Muscle layer of duodenum (tissue), 2 donors: ENCODE results near the gene CPNE1.
"Not testable (repeated sequence)": the region's sequence is repeated elsewhere in the genome, so short reads cannot be mapped to it uniquely, and the experiment has no call there.

Source experiments
- H3K27ac ChIP-seq: one replicate; pipeline ENCODE4 v1.7.0; 2013; ENCODE audit warnings: mild to moderate bottlenecking, low read length
- H3K27me3 ChIP-seq: one replicate; pipeline ENCODE4 v1.7.0; 2013; ENCODE audit warnings: low read depth, mild to moderate bottlenecking, control low read depth, low read length
- H3K36me3 ChIP-seq, 2 donors: one replicate each; pipeline ENCODE4 v1.7.0; 2013; ENCODE audit warnings: low read length in 2 of 2, control low read depth in 1 of 2, mild to moderate bottlenecking in 1 of 2; ENCODE audit not compliant: insufficient read depth in 2 of 2, control insufficient read depth in 1 of 2
- H3K4me1 ChIP-seq, 2 donors: one replicate each; pipeline ENCODE4 v1.7.0; 2013; ENCODE audit warnings: low read length in 2 of 2, mild to moderate bottlenecking in 2 of 2, control low read depth in 1 of 2, moderate library complexity in 1 of 2; ENCODE audit not compliant: insufficient read depth in 2 of 2, control insufficient read depth in 1 of 2
- H3K4me3 ChIP-seq, 2 donors: one replicate each; pipeline ENCODE4 v1.7.0; 2013; ENCODE audit warnings: low read length in 2 of 2, low read depth in 1 of 2, mild to moderate bottlenecking in 1 of 2
- H3K9me3 ChIP-seq, 2 donors: one replicate each; pipeline ENCODE4 v1.7.0; 2013; ENCODE audit warnings: low read length in 2 of 2, control low read depth in 1 of 2, mild to moderate bottlenecking in 1 of 2; ENCODE audit not compliant: control insufficient read depth in 1 of 2
- donor health status: healthy.

CPNE1 gene

DNA sequence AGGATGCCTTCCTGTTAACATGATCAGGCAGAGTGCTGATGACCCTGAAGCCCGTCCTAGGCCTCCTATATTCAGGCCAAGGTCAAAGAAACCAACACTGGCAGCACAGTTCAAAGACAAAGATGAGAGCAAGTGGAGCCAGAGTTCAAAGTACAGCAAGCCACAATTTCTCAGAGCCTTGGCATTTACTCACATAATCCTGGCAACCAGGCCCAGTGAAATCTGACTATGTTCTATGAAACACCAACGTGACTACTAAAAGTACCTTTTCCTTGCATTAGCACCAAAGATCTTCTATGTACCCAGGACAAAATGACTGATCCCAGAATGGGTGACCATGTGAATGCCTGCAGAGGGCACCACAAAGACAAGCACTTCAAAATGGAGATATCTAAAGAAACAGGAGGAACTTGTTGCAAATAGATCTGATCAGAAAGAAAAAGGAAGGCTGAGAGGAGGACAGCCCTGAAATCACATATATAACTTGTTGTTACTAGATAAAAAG is 30.6 kb upstream of the CPNE1 start:
- peaks cover 9 to 19% of the 10 kb centered on the region in 2 donors for H3K4me1 ChIP-seq
- H3K36me3 ChIP-seq: peaks cover 6 to 33% of the 10 kb centered on the region in 2 donors
- no peak overlapping the region for H3K4me3 ChIP-seq
- no peak overlapping the region for H3K27ac ChIP-seq
- H3K27me3 ChIP-seq: no peaks in the 10 kb centered on the region
- H3K9me3 ChIP-seq: no peaks in the 10 kb centered on the region

DNA sequence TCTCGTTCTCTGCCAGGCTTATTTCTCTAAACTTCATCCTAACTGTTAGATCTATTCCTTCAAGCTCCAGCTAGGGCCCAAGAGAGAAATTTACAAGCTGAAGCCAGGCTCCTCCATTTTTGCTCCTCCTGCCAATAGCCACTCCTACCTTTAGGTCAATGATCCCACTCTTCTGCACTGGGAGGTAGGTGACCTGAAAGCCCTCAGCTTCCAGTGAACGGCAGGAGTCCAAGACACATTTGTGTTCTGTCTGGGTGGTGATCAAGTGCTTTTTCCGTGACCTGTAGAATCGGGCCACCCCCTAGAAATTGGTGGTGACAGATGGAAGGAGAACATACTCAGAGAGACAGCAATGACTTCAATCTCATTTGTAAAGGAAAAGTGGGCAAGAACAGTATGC is 25.6 kb upstream of the CPNE1 start:
- H3K27me3 ChIP-seq: no peaks in the 10 kb centered on the region
- H3K4me3 ChIP-seq: no peak overlapping the region
- no peak overlapping the region for H3K27ac ChIP-seq
- peaks cover 7 to 40% of the 10 kb centered on the region in 2 donors for H3K36me3 ChIP-seq
- H3K4me1 ChIP-seq: no peaks in the 10 kb centered on the region
- H3K9me3 ChIP-seq: no peaks in the 10 kb centered on the region

DNA sequence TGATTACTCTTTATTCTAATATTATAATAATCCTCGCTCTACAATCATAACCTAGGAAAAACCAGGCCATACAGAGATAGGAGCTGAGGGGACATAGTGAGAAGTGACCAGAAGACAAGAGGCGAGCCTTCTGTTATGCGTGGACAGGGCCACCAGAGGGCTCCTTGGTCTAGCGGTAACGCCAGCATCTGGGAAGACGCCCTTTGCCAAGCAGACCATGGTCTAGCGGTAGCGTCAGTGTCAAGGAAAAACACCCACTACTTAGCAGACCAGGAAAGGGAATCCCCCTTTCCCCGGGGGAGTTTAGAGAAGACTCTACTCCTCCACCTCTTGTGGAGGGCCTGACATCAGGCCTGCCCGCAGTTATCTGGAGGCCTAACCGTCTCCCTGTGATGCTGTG is 22.2 kb upstream of the CPNE1 start:
- H3K9me3 ChIP-seq, H3K27me3 ChIP-seq, H3K4me1 ChIP-seq, H3K4me3 ChIP-seq, H3K27ac ChIP-seq: not testable (repeated sequence)
- H3K36me3 ChIP-seq: peaks cover 5 to 27% of the 10 kb centered on the region in 2 donors

DNA sequence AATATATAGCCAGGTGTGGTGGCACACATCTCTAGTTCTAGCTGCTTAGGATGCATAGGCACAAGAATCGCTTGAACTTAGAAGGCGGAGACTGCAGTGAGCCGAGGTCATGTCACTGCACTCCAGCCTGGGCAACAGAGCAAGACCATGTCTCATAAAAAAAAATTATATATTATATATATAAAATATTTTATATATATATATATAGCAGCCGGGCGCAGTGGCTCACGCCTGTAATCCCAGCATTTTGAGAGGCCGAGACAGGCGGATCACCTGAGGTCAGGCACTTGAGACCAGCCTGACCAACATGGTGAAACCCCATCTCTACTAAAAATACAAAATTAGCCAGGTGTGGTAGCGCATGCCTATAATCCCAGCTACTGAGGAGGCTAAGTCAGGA is 20.7 kb upstream of the CPNE1 start:
- Histone ChIP-seq H3K4me1 (peaks cover 0 to 10% of the 10 kb centered on the region in 2 donors), H3K36me3 (peaks cover 5 to 23% of the 10 kb centered on the region in 2 donors)
- H3K27me3 ChIP-seq, H3K27ac ChIP-seq, H3K9me3 ChIP-seq, H3K4me3 ChIP-seq: not testable (repeated sequence)

DNA sequence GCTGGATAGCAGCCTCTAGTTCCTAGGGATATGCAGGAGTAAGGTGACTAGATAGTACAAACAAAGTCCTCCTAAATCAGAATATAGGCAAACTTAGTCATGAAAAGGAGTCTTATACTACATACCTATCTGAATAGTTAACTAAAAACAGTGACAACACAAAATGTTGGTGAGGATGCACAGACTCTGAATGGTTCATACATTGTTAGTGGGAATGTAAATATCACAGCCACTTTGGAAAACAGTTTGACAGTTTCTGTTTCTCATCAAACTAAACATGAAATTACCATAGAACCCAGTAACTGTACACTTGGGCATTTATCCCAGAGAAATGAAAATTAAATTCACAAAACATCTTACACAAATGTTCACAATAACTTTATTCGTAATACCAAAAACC is 17.3 kb upstream of the CPNE1 start:
- H3K9me3 ChIP-seq: no peaks in the 10 kb centered on the region
- H3K27me3 ChIP-seq: no peaks in the 10 kb centered on the region
- peaks cover 0 to 4% of the 10 kb centered on the region in 2 donors for H3K36me3 ChIP-seq
- H3K27ac ChIP-seq: no peak overlapping the region
- peaks cover 0 to 10% of the 10 kb centered on the region in 2 donors for H3K4me1 ChIP-seq
- no peak overlapping the region for H3K4me3 ChIP-seq

DNA sequence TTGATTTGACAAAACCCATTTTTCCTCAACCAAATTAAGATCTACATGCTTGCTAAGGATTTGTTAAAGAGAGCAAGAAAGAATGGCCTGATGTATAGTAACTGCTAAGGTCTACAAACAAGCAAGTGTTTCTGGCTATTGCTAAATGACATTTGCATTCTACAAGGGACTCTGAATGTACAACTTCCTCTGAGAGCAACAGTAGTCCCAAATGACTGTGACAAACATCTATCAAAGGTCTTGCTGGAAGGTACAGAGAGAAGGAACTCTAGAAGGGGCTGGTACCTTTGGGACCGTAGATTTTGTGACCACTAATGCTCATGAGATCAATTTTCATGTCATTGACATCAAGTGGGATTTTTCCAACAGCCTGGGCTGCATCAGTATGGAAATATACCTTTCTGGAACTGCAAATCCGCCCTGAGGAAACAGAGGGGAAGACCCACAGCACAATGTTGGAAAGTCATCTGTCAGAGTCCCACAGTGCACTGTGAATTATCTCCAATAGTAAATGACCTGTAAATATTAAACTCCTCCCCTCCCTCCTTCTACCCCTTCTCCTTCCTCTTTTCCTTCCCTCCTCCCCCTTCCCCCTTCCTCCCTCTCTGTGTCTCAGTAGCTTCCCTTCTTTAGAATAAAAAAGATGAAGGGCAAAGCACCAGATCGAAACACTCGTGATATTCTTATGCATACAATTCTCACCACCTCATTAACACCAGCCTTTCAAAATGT is 15.9 kb upstream of the CPNE1 start:
- H3K9me3 ChIP-seq: no peaks in the 10 kb centered on the region
- H3K36me3 ChIP-seq: peaks cover 0 to 3% of the 10 kb centered on the region in 2 donors
- no peak overlapping the region for H3K27ac ChIP-seq

DNA sequence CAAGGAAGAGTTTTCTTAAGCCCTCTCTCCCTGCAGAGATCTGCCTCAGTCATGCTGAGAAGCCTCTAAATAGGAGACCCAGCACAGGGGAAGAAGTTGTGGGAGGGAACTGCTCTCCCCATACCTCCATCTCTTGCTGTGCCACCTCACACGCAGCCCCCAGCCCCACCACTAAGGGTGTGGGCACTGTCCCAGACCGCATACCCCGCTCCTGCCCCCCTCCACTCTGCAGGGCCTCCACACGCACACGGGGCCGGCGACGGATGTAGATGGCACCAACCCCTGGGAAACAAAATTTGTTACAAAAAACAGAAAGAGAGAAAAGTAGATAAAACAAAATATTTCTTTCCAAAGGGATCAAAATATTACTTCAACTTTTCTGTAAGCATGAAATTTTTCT is 10.2 kb upstream of the CPNE1 start:
- H3K36me3 ChIP-seq: peaks cover 28 to 44% of the 10 kb centered on the region in 2 donors
- H3K27me3 ChIP-seq: no peaks in the 10 kb centered on the region
- H3K27ac ChIP-seq: no peak overlapping the region
- H3K4me1 ChIP-seq: no peaks in the 10 kb centered on the region
- no peak overlapping the region for H3K4me3 ChIP-seq
- H3K9me3 ChIP-seq: no peaks in the 10 kb centered on the region

More for the DNA sequence above, 15.9 kb upstream of the CPNE1 start:
- Histone ChIP-seq H3K4me1 (peaks cover 0 to 10% of the 10 kb centered on the region in 2 donors), H3K4me3 (no peak overlapping the region), H3K27me3 (no peaks in the 10 kb centered on the region)

DNA sequence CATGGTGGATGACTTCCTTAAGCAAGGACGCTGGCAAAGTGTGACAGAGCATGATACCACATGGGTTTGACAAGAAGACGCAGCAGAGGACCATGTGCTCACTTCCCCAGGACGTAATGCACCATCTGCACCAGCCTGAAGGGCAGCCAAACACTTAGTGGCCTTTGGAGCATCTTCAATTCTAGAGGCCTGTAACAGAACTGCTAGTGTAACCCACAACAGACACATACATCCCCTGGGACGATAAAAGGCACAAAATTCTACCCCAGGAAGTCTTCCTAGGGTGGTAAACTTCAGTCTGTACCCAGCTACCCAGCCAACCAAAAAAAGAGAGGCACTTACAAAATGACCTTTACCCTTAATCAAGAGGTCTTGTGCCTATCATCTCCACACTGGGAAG is 9.2 kb upstream of the CPNE1 start:
- Histone ChIP-seq H3K9me3 (no peaks in the 10 kb centered on the region), H3K4me3 (no peak overlapping the region), H3K27ac (no peak overlapping the region), H3K27me3 (no peaks in the 10 kb centered on the region), H3K4me1 (no peaks in the 10 kb centered on the region), H3K36me3 (peaks cover 39 to 54% of the 10 kb centered on the region in 2 donors)

DNA sequence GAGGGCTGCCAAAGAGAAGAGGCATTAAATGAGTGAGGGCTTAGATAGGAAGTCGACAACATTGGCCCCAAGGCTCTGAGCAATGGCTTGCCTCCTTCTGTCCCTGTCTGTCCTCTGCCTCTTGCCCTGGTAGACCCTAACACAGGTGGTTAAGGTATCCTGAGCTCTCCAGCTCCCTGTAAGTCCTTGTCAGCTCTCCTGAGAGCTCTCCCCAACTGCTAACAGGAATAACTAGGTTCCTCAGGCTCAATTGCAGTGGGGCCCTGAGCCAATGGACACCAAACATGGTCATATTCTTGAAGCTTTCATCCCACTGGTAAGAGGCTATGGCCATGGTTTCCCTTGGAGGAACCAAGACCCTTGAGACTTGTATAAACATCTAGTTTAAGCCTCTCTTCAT is 5.0 kb upstream of the CPNE1 start:
- H3K36me3 ChIP-seq: peaks cover 42 to 56% of the 10 kb centered on the region in 2 donors
- H3K4me3 ChIP-seq: no peak overlapping the region
- no peak overlapping the region for H3K27ac ChIP-seq
- no peaks in the 10 kb centered on the region for H3K4me1 ChIP-seq
- no peaks in the 10 kb centered on the region for H3K9me3 ChIP-seq
- no peaks in the 10 kb centered on the region for H3K27me3 ChIP-seq

DNA sequence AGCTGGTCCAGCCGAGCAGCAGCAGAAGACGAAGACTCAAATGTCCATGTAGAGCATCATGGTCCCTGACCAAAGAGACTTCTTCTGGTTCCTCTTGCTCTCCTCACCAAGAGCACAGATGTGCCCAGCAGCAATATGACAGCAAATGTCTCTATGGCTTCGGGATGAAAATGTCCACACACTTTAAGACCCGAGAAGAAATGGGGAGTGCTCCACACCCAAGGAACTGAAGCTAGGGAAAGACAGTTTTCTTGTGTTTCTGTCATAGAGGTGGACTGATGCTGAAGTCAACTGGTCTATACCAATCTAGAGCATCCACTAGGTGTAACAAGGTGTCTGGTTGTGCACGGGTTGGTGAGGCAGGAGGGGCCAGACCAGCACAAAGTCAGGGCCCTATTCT is 4.5 kb upstream of the CPNE1 start:
- Histone ChIP-seq H3K9me3 (no peaks in the 10 kb centered on the region), H3K27ac (no peak overlapping the region), H3K4me1 (no peaks in the 10 kb centered on the region), H3K36me3 (peaks cover 37 to 57% of the 10 kb centered on the region in 2 donors), H3K4me3 (no peak overlapping the region), H3K27me3 (no peaks in the 10 kb centered on the region)

DNA sequence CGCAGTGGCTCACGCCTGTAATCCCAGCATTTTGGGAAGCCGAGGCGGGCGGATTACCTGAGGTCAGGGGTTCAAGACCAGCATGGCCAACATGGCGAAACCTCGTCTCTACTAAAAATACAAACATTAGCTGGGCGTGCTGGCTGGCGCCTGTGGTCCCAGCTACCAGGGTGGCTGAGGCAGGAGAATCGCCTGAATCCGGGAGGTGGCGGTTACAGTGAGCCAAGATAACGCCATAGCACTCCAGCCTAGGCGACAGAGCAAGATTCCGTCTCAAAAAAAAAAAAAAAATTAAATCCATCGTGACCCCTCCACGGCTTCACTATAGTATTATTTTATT is 1.2 kb upstream of the CPNE1 start:
- no peak overlapping the region for H3K27ac ChIP-seq

More for the DNA sequence above, 1.2 kb upstream of the CPNE1 start:
- no peaks in the 10 kb centered on the region for H3K9me3 ChIP-seq
- peaks cover 25 to 33% of the 10 kb centered on the region in 2 donors for H3K36me3 ChIP-seq
- peaks cover 7 to 24% of the 10 kb centered on the region in 2 donors for H3K4me1 ChIP-seq
- H3K4me3 ChIP-seq: no peak overlapping the region
- no peaks in the 10 kb centered on the region for H3K27me3 ChIP-seq
